HG02763 (cell line): Measurements from ENCODE around the gene GRIN2A.

Source experiments
- ATAC-seq: cut with Tn5 transposase; IDR thresholded peaks from one replicate; pipeline ENCODE4 v1.9.1; 2021; ENCODE audit warnings: mild to moderate bottlenecking, moderate library complexity; ENCODE audit not compliant: unreplicated experiment

GRIN2A gene

GRCh38 chr16:9971907-9972306 lies 210.3 kb downstream of the GRIN2A start:
- ATAC-seq, result no peak

DNA sequence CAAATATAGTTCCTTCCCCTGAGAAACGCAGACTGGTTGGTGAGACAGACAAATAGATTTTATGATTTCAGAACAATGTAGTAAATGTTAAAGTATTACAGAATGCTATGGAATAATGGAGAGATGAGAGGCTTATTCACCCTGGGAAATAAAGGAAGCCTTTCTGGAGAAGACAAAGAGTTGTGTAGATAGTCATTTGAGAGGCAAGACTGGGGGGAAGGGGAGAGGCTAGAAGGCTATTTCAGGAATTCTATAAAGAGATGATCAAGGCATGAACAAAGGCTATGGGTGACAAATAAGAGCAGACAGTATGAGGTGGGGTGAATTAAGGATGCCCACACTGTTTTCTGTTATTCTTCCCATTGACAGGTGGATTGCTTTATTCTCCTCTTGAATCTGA lies 211.4 kb downstream of the GRIN2A start:
- no peak for ATAC-seq

- ATAC-seq, result no peak
These were observed 212.0 kb downstream of the GRIN2A start for GRCh38 chr16:9970244-9970643.

- no peak for ATAC-seq
These were observed 212.6 kb downstream of the GRIN2A start for GRCh38 chr16:9969580-9969979.

DNA sequence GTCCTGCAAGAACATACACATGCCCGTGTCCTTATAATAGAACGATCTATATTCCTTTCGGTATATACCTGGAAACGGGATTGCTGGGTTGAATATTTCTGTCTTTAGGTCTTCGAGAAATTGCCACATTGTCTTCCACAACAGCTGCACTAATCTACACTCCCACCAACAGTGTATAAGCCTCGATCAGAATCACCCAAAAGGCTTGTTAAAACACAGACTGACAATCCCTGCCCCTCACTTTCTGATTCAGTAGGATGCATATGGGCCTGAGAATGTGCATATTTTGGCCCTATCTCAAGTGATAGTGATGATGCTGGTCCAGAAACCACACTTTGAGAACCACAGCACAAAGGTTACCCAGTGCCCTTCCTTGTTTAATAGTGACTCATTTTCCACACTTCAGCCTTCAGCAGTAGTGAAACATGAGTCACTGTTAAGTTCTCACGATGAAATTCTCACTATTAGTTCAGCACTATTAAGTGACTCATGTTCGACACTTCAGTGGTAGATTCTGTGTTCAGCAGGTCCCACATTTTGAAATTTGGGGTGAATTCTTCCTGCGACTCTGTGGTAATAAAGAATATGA lies 215.6 kb downstream of the GRIN2A start:
- no peak for ATAC-seq

- no peak for ATAC-seq
These were observed 217.1 kb downstream of the GRIN2A start for GRCh38 chr16:9965079-9965478.

- ATAC-seq, result no peak
These were observed 217.8 kb downstream of the GRIN2A start for GRCh38 chr16:9964426-9964825.

- no peak for ATAC-seq
These were observed 224.8 kb downstream of the GRIN2A start for GRCh38 chr16:9957433-9957832.

DNA sequence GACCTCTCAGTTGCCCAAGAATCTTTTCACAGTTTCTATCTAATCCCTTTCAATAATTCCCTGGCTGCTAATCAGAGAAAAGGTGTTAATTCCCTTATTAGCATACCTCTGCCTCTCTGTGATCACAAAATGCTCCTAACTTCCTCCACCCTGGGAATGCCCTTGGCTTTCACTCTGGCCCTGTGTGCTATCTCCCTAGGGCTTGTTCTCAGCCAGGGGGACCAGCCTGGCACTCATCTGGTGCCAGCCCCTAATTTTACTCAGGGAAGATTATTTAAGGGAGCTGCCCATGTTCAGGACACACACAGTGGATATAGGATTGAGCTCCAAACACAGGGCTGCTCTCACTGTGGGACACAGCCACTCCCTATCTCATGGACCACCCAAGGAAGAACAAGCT lies 225.2 kb downstream of the GRIN2A start:
- no peak for ATAC-seq

GRCh38 chr16:9955677-9956076 lies 226.6 kb downstream of the GRIN2A start:
- ATAC-seq, result no peak

DNA sequence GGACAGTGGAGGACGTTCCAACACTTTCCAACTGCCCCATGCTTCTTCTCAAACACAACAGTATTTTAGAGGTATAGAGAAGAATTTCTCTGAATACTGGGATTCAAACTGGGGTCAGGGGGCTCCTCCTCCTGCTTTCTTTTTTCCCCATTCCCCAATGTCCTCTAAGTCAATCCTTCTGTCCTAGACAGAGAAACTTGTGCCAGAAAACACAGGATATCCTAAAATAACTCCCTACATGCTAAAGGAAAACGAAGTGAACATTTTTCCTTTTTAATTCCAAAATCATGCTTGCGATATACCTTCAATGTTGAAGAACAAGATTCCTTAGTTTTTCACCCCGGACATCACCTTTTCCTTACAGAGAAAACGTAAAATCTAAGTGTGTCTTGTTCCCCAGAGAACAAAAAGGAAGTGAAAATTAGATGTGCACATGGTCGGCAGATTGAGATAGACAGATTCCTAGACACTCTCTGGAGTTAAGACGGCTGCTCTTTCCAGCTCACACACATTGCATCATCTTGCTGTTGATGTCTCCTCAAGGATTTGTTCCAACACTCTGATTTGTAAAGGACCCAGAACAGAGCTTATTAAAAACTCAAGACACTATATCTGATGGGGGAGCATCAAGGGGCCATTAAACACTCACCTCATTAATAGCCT lies 228.2 kb downstream of the GRIN2A start:
- ATAC-seq, result no peak

GRCh38 chr16:9950658-9951057 lies 231.6 kb downstream of the GRIN2A start:
- no peak for ATAC-seq

DNA sequence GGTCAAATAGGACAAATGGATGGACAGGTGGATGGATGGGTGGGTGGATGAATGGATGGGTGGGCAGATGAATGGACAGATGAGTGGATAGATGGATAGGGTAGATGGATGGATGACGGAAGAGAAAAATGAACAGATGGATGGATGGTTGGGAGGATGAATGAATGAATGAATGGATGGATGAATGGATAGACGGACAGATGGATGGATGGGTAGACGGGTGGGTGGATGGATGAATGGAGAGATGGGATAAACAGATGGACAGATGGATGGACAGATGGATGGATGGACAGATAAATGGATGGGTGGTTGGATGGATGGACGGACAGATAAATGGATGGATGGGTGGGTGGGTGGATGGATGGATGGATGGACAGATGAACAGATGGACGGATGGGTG lies 232.8 kb downstream of the GRIN2A start:
- ATAC-seq, result no peak

DNA sequence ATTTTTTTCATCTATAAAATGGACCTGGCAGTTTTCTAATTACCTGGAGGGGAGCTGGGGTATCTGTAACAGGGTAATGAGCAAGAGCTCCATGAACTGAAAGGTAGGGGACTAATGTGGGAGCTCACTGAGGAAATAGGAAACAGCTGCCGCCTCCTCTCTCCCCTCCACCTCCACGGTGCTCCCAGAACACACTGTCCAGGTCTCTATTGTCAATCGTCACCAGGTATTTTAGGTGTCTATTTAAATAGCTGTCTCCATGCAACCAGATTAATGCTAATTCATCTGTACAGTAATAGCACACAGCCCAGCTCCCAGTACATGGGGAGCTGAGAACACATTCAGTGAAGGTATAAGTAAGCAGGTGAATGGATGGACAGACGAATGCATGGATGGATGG lies 233.3 kb downstream of the GRIN2A start:
- ATAC-seq, result no peak

DNA sequence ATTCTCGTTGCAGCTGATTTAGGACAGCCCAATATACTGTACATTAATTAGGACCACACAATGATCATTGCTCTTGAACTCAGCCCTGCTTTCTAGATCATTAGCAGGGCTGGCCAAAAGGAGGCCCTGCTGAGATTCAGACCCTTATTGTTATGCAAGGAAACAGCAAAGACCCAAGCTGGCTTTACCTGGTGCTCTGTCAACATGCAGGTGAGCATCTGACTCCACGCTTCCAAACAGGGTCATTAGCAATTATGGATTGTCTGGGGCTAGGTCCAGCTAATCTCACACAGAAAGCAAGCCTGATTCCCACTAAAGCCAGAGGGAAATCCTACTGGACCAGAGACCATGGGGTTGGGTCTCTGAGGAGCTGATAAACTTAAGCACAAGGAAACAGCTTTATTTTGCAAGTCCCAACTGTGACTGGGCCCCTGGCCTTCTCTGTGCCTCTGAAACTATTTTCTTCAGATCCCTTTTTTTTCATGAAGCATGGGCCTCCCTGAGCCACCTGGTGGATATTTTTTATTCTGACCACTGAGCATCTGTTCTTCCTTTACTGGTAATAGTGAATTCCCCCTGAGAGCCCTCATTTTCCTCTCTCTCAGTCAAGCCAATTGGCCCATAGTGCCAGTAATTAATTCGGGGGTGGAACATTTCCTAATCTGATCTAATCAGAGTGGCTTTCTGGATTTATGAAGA lies 236.1 kb downstream of the GRIN2A start:
- ATAC-seq, result no peak

DNA sequence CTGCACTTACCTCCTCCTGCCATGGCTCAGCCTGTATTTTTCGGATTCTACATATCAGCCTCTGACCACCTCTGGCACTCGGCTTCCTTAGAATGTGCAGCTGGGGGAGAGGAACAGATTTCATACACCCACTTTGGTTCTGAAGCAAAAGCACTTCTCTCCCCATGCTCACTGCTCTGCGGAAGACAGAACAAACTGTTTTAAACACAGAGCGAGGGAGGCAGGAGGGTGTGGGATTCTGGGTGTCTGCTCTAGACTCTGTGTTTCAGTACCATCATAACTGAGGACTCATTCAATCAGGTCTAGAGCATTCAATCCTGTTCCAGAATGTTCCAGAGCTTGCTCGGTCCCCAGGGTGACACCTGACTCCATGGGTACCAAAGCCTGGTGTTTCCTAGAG lies 239.1 kb downstream of the GRIN2A start:
- ATAC-seq, result no peak

GRCh38 chr16:9941245-9941644 lies 241.0 kb downstream of the GRIN2A start:
- ATAC-seq, result no peak

DNA sequence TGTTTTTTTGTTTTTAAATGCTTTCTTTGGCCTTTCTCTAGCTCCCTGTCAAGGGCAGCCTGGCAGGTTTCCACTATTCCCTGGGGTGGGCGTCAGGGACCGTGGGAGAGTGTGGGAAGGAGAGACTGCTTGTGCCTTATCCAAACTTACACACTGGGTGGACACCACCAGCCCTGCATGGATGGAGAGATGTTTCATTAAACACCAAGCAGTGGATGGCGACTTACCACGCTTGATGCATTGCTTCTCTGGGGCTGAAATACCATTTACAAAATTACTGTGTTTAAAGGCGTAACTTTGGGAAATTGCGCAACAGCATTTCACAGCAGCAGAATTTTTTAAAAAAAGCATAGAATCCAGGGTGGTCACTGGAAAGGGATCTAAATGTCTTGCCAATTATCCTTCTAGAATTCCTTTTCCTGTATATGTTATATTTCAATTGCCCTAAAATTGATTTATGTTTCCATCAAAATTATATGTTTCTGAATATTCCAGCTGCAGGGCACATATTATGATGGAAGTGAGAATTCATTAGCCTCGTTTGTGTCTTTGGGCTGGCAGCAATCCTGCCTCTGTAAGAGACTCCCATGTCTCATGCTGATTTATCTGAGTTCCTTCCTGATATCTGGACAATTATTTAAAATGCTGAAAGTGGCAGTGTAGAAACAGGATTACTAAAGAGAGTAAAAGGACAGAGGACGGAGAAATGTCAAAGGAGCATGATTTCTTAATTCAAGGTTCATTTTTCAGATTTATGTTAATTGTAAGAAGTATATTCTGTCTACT lies 247.3 kb downstream of the GRIN2A start:
- ATAC-seq, result no peak

- ATAC-seq, result no peak
These were observed 249.1 kb downstream of the GRIN2A start for GRCh38 chr16:9932919-9933653.

GRCh38 chr16:9932000-9932399 lies 250.2 kb downstream of the GRIN2A start:
- ATAC-seq, result no peak

- no peak for ATAC-seq
These were observed 252.4 kb downstream of the GRIN2A start for GRCh38 chr16:9929836-9930235.
